Activated CD8-positive, alpha-beta memory T cell treated with anti-CD3 and anti-CD28 coated beads, Interleukin-2, amount 50 U/mL, for 48 hours (primary cell): ENCODE measurements around the gene WDR37.
"Not testable (repeated sequence)": the region's sequence is repeated elsewhere in the genome, so short reads cannot be mapped to it uniquely, and the experiment has no call there.

Experiments
- DNase-seq: peaks from one replicate; pipeline ENCODE4 v3.0.0-alpha.2; 2020

Gene WDR37, protein sequence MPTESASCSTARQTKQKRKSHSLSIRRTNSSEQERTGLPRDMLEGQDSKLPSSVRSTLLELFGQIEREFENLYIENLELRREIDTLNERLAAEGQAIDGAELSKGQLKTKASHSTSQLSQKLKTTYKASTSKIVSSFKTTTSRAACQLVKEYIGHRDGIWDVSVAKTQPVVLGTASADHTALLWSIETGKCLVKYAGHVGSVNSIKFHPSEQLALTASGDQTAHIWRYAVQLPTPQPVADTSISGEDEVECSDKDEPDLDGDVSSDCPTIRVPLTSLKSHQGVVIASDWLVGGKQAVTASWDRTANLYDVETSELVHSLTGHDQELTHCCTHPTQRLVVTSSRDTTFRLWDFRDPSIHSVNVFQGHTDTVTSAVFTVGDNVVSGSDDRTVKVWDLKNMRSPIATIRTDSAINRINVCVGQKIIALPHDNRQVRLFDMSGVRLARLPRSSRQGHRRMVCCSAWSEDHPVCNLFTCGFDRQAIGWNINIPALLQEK

DNA sequence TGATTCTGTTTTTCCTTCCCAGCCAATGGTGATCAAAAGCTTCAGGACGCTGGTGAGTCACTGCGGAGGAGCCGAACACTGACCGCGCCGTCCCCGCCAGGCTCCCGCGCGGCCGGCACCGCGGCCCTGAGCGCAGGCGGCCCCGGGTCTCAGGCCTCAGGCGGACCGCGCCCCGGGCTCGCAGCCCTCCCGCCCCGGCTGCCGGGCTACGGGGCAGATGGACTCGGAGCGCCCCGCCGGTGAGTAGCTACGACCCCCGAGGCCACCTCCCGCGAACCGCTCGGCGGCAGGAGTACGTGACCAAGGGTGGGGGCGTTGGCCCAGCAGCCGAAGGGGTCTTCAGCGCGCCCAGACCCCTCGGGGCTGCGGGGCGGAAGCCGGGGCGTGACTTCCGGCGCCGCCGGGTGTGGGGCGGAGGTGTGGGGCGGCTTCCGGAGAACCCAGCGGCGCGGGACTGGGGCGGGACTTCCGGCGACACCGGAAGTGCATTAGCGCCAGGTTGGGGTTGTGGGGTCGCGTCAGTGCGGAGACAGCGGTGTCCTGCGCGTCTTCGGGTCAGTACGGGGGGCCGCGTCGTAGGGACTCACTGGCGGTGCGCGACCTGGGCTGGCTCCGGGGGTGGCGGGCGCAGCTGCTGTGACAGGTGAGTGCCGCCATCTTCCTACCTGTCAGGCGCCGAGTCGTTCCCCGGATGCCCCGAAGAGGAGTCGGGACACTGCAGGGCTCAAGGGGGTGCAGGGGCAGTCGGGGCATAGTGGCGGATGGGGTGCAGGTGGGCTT is at the start of gene WDR37:
Gene WDR37, plus strand, starts transcription at position 60 of the 780 bp plus-strand sequence. CDS start 15,771 bp downstream, outside the sequence.
- peak; percentile 95 for DNase-seq

DNA sequence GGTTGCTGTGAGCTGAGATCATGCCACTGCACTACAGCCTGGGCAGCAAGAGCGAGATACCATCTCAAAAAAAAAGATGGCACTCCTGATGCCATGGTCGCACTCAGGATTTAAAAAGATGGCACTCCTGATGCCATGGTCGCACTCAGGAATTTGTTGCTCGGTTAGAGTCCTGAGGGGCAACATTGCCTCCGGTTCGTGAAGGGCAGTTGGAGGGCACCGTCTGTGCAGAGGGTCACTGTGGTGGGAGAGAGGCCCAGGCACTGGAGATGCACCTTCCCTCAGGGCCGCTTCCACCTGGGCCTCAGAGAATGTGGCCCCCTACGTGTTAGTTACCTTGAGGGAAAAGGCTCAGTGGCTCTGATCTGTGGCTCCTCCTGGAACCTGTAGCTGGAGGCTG is 49.6 kb upstream of the WDR37 start:
- no peak for DNase-seq

DNA sequence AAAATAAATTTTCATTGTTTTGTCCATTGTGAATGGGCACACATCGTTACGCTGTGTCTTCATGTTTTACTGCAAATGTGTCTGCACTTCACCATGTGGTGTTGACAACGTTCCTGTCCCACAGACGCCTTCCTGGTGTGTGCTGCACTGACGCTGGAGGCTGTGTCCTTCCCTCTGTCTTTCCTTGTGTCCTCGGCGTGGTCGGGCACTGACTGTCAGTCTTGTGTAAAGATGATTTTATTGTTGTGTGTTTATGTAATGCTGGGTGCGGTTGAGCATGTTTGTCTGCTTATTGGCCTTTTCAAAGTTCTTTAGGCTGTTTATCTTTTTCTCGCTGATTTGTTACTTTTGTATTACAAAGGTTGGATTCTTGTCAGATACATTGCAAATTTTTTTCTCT is 48.6 kb upstream of the WDR37 start:
- no peak for DNase-seq

DNA sequence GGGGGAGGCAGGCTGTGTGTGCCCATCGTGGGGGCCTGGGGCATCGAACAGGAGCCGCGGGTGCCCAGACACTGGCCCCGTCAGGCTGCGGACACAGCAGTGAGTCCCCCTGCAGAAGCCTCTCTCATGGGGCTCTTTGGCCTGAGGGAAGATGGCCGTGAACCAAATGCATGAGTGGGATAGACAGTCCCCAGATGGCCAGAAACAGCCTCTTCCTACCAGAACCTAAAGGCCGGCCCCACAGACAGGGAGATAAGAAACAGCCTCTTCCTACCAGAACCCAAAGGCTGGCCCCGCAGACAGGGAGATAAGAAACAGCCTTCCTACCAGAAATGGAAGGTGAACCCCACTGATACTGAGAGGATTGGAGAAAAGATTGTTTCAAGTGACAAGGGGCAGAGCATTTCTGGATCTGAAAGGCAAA is 47.1 kb upstream of the WDR37 start:
- DNase-seq: no peak

DNA sequence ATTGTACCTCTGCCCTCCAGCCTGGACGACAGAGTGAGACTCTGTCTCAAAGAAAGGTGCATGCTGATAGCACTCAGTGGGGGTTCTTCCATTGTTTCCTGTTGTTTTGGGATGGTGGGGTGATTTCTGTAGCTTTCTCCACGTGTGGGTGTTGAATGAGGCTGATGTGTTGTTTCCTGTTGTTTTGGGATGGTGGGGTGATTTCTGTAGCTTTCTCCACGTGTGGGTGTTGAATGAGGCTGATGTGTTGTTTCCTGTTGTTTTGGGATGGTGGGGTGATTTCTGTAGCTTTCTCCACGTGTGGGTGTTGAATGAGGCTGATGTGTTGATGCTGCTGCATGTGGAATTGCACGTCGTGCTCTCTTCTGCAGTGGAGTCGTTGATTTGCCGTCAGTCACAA is 46.2 kb upstream of the WDR37 start:
- DNase-seq: not testable (repeated sequence)

DNA sequence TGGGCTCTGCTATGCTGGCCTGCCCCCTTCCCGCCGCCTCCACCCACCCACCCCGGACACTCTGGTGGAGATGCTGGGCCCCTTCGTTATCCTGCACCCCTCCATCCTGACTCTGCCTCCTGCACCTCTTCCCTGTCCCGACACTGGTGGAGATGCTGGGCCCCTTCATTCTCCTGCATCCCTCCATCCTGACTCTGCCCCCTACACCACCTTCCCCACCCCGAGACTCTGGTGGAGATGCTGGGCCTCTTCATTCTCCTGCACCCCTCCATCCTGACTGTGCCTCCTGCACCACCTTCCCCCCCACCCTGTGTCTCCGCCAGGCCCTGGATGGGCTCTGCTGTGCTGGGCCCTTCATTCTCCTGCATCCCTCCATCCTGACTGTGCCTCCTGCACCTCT is 45.5 kb upstream of the WDR37 start:
- no peak for DNase-seq

DNA sequence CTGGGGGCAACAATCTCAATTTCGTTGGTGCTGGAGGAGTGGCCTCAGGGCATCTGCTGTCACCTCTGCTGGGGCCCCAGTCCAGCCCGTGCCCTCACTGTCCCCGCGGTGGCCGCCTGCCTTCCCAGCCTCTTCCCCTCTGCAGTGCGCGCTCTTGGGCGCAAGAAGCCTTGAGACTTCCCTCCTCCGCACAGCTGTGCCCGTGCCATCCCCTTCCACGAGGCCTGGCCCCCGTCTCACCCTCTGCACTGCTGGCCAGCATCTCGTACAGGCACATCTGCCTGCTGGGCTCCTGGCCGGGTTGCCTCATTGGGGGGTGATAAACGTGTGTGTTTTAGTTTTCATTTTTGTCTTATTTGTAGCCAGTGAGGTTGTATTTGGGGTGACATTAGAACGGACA is 44.5 kb upstream of the WDR37 start:
- DNase-seq: no peak

DNA sequence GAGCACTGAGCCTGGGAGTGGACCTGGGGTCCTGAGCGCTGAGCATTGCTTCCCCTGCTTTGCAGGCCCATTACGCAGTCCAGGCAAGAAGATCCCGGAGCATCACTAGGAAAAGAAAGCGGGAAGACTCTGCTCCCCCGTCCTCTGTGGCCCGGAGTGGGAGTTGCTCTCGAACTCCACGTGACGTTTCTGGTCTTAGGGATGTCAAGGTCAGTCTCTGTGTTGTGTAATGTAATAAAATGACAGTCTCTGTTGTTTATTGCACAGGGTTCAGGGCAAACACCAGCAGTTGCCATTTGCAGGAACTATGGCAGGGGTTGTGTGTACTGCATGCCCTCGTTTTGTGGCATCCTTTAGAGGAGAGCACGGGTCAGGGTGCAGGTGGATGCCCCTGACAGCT is 40.5 kb upstream of the WDR37 start:
- DNase-seq: no peak

DNA sequence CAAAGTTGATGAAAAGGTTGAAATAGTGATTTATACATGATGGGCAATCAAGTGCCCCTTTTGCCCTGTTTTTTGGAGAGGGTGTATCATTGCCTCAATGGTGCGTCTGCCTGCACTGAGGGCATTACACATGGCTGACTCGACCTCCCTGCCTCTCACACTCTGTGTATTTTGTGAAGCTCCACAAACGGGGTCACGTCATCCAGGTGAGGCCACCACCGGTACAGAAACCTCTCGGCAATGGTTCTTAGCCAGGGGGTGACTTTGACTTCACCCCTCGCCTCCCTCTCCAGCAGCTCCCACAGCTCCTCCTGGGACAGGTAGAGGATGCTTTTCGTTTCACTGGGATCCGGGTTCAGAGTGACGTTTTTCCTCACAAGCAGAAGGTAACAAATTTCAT is 36.8 kb upstream of the WDR37 start:
- DNase-seq: no peak

DNA sequence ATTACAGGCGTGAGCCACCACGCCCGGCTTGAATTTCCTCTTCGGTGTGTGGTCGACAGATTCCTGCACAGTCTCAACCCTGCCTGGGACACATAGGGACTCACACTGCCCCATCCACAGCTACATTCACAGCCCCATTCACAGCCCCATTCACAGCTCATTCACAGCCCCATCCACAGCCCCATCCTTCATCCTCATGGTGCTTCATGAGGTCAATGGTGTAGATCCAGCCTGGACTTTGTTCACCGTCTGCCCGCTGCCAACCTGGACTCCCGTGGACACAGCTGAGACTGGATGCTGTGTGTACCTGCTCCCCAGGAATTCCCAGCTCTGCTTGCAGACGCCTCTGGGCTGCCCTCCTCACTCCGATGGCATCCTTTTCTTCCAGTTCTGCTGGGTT is 35.7 kb upstream of the WDR37 start:
- DNase-seq: no peak

DNA sequence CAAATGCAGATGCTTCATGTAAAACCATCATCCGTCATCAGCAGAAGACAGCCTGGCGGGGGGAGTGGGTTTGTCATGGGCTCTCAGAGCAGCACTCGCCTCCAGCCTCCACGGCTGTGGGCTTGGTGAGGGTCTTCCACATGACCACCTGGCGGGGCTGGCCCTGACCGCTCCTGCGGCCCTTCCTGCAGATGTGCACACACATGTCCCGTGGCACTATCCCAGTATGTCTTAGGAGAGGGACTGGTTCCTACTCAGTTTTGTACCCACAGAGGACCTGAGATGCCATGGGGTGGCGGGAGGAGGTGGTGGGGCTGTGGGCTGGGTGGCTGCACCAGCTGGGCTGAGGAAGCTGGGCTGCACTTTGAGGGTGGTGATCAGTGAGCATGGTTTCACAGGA is 35.2 kb upstream of the WDR37 start:
- no peak for DNase-seq

DNA sequence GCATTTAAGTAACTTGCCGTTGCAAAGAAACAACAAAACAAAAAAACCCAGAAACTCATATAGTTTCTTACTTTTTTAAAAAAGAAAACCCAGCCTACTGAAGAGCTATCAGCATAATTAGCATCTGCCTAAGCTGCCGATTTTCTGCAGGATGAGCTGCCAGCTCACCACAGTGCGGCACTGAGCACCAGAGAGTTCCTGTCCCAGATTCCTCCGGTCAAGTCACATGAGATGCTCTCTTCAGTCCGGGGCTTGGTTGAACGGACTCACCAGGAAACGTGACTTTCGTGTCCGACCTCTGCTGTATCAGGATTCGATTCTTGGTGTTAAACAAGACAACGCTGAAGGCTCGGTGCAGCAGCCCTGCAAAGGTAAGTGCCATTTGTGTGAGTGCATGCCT is 33.8 kb upstream of the WDR37 start:
- no peak for DNase-seq

DNA sequence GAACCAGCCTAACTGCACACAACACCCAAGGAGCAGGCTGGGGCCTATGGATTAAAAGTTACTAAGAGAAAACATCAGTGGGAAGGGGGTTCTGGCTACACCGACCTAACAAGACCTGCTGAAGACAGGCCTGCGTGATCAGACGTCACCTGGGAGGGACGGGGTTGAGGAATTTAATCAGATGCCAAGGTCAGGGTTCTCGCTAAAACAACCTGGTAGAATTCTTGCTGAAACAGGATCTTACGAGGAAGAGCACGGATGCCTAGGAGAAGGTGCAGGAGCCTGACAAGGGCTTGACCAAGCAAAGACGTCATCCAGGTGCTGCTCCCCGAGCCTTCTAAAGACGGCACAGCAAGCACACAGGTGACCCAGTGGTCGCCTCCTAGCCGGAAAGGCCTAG is 32.1 kb upstream of the WDR37 start:
- no peak for DNase-seq

DNA sequence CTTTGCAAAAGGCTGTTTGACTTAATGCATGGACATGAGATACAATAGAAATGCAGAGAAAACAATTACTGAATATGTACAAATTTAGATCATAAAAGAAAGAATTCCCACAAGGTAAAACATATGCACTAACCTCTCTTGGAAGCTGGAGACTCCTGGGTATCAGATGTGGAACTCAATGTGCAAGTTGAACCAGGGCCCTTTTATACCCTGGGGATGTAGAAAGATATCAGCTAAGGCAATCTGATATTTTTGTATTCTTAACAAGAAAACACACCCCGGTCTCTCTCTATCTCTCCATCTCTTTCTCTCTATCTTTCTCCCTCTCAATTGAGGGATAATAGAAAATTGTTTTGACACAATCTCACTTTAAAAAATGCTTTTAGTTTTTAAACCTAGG is 30.5 kb upstream of the WDR37 start, which contains the start of gene IDI2:
Gene IDI2, minus strand, starts transcription at position 177 of the 400 bp plus-strand sequence. CDS start 1,136 bp downstream, outside the sequence.
- DNase-seq: no peak

DNA sequence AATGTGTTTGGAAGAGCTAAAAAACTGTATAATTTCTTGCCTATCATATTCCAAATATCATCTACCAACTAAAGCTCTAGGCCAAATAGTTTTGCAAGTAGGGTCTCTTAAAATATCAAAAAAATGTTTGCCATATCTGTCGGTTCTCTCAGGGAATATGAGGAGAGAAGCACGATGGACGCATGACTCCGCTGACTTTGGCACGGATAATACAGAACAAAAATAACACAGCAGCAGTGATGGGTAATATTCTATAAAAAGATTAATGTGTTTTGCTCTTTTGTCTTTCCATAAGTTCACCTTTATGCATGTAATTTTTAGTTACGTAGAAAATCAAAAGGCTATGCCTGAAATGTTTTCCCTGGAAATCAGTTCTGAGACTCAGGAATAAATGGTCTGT is 29.6 kb upstream of the WDR37 start:
- no peak for DNase-seq

DNA sequence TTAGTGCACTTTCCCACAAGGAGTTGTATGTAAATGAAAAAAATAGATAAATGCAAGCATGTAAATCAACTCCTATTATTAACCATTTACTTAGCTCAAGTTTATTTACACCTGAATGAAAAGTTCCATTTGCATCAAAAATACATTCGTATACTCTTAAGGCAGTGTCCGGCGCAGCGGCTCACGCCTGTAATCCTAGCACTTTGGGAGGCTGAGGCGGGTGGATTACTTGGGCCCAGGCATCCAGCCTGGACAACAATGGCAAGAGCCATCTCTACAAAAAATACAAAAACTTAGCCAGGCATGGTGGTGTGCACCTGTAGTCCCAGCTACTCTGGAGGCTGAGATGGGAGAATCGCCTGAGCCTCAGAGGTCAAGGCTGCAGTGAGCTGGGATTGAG is 26.3 kb upstream of the WDR37 start:
- DNase-seq: no peak

DNA sequence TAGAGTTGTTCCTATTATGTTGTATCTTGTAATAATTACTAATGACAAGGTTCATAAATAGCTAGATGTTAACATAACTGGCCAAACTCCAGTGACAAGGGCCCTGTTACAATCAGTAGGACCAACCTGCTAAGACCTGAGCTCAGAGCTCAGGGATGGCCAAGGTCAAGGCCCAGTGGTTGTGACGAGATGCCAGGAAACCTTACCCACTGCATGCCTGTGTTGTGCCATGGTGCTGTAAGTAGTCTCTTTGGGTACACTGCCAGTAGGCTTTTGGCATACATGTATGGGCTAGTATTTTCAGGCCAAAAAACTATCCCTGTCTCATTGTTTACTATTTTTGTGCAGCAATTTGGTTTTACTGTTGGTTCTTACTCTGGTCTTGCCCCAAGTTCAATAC is 22.6 kb upstream of the WDR37 start:
- DNase-seq: no peak

DNA sequence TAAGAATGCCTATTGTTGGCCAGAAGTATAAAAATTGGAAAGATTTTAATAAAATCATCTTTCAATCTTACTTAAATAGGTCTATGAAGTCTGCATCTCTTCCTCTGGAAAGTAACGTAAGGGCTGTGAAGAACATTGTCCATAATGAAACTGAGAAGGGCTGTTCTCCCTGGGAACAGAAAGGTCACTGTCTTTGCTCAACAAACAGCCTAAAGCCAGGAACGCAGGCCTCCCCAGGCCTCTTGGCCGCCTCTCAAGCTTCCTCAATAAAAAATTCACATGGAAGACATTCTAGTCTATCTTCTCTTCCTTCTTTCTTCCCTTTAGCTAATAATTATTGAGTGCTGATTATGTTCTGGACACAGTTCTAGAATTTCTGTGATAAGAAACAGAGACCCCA is 21.4 kb upstream of the WDR37 start:
- DNase-seq: no peak

DNA sequence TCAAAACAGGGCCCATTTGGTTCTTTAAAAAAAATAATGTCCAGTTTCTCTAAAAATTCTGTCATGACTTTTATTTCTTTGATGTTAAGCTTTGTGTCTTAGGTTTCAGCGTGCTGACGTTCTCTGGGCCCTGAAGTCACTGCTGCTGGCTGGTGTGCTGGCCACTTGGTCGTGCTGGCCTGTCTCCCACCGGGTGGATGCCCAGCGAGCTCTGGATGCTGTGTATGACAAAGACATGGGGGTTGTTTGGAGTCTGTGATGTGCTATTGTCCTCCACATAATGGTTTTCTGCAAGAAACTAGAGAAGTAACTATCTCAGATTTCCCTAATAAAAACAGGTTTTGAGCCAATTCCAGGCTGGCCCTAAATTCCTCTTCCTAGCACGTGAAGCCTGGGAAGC is 21.0 kb upstream of the WDR37 start:
- no peak for DNase-seq

DNA sequence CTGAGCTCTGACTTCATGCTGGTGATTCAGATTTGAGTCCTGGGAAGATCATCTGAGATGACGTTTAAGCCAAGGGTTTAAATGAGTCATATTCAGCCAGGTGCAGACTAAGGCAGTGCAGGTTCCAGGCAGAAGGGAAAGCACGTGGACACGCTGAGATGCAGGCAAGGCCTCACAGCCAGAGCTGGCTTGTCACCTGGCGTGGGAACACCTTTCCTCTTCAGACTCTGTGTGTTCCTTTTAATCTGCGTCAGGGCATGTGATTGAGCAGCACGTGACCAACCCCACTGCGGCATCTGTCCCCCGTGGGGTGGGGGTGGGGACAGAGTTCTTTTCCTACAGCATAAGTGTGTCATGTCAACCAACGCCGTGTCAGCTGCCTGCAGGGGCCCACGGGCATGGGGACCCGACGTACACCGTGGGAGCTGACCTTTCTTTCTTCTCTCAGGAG is 19.8 kb upstream of the WDR37 start:
- DNase-seq: no peak

DNA sequence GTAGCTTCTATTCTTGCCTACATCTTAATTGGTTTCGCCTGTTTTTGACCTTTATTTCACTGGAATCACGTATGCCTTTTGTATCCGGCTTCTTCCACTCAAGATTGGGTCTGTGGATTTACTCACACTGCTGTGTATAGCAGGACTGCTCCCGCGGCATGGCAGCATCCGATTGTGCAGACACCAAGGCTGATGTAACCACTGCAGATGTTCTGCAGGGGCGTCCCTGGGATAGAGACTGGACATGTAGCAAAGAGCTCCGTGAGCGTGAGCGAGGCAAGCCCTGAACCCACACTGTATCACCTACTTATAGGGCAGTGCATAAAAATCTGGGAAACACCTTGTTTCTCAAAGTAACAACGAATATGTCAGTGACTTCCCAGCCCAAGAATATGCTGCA is 19.1 kb upstream of the WDR37 start:
- DNase-seq: no peak

DNA sequence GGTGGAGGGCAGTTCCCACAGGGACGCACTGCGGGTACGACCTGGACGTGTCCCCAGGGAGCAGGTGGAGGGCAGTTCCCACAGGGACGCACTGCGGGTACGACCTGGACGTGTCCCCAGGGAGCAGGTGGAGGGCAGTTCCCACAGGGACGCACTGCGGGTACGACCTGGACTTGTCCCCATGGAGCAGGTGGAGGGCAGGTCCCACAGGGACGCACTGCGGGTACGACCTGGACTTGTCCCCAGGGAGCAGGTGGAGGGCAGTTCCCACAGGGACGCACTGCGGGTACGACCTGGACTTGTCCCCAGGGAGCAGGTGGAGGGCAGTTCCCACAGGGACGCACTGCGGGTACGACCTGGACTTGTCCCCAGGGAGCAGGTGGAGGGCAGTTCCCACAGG is 17.4 kb upstream of the WDR37 start:
- not testable (repeated sequence) for DNase-seq

DNA sequence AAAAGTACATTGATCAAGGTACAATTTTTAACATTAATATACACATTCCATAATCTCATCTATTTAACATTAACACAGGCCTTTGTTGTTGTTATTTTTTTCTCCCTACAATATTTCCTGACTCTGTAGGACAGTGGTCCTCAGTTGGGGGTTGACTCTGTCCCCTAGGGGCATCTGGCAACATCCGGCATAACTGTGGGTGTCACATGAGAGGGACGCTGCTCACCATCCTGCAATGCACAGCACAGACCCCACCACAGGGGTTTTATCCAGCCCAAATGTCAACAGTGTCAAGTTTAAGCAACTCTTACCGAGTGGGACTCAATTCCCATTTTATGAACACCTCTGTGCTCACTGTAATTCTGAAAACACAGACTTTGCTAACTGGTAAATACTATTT is 16.1 kb upstream of the WDR37 start:
- no peak for DNase-seq

DNA sequence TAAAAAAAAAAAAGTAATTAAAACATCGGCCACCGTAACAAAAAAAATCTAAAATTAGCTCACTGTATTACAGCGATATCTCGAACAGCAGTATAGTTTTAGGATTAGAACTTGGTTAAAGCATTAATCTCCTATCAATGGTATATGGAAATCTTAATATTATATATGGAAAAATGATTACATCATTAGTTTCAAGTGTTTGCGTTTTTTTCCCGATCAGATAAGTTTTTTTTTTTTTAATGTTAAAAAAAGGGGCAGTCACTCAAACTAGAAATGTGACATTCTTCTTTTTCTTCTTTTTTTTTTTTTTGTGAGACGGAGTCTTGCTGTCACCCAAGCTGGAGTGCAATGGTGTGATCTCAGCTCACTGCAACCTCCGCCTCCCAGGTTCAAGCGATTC is 14.7 kb upstream of the WDR37 start:
- no peak for DNase-seq
